ENCODE measurements around the gene C14orf180.

C14orf180 gene
- 0 to 0.06 reads per million in 2 experiments for total RNA-seq

- DNase-seq (ENCODE audit: low read depth), result no peak
Observed at GRCh38 chr14:104579507-104579906, at the start of gene C14orf180. Gene C14orf180, plus strand, starts transcription at chr14:104579764. Its CDS starts 6,667 bp downstream, at chr14:104586431.

- DNase-seq (ENCODE audit: low read depth), result no peak
Observed at GRCh38 chr14:104530646-104531045, 48.9 kb upstream of the C14orf180 start.

GRCh38 chr14:104531421-104532190 is 48.0 kb upstream of the C14orf180 start:
- DNase-seq (ENCODE audit: low read depth), result no peak

- no peak for DNase-seq (ENCODE audit: low read depth)
Observed at GRCh38 chr14:104532191-104532555, 47.4 kb upstream of the C14orf180 start.

- no peak for DNase-seq (ENCODE audit: low read depth)
Observed at GRCh38 chr14:104534036-104534435, 45.5 kb upstream of the C14orf180 start.

- DNase-seq (ENCODE audit: low read depth), result no peak
Observed at GRCh38 chr14:104536942-104537612, 42.5 kb upstream of the C14orf180 start.

- DNase-seq (ENCODE audit: low read depth), result no peak
Observed at GRCh38 chr14:104537613-104537988, 42.0 kb upstream of the C14orf180 start.

- DNase-seq (ENCODE audit: low read depth), result no peak
Observed at GRCh38 chr14:104541905-104542465, 37.6 kb upstream of the C14orf180 start.

- no peak for DNase-seq (ENCODE audit: low read depth)
Observed at GRCh38 chr14:104542871-104543830, 36.4 kb upstream of the C14orf180 start.

GRCh38 chr14:104544362-104544961 is 35.1 kb upstream of the C14orf180 start:
- no peak for DNase-seq (ENCODE audit: low read depth)

- no peak for DNase-seq (ENCODE audit: low read depth)
Observed at GRCh38 chr14:104545151-104545941, 34.2 kb upstream of the C14orf180 start.

GRCh38 chr14:104545942-104546501 is 33.5 kb upstream of the C14orf180 start:
- no peak for DNase-seq (ENCODE audit: low read depth)

GRCh38 chr14:104546591-104547309 is 32.8 kb upstream of the C14orf180 start:
- no peak for DNase-seq (ENCODE audit: low read depth)

- DNase-seq (ENCODE audit: low read depth), result no peak
Observed at GRCh38 chr14:104547310-104547997, 32.1 kb upstream of the C14orf180 start.

GRCh38 chr14:104547998-104548700 is 31.4 kb upstream of the C14orf180 start:
- no peak for DNase-seq (ENCODE audit: low read depth)

GRCh38 chr14:104548802-104549535 is 30.6 kb upstream of the C14orf180 start:
- DNase-seq (ENCODE audit: low read depth), result no peak

GRCh38 chr14:104549536-104550339 is 29.8 kb upstream of the C14orf180 start:
- no peak for DNase-seq (ENCODE audit: low read depth)

Data from T follicular helper cell (primary cell).